DOHH2 (cell line): ENCODE measurements around the gene NOM1.

Experiments used
- H3F3A ChIP-seq: fragments of 200-600 bp; sonication (generic), shearing (Covaris generic); 2 replicates; pipeline ENCODE4 v1.6.0; 2016; ENCODE audit warnings: antibody characterized with exemption, mild to moderate bottlenecking; ENCODE audit not compliant: control insufficient read depth, insufficient read depth
- H3K27ac ChIP-seq: fragments of 200-600 bp; sonication (generic); 2 replicates; pipeline ENCODE4 v1.5.1; 2014; ENCODE audit warnings: low read depth, mild to moderate bottlenecking, low read length, moderate library complexity
- H3K27me3 ChIP-seq: fragments of 200-600 bp; sonication (generic); 2 replicates; pipeline ENCODE4 v1.6.1; 2014; ENCODE audit warnings: mild to moderate bottlenecking, low read length, mixed read lengths; ENCODE audit not compliant: control insufficient read depth
- H3K36me3 ChIP-seq: fragments of 200-600 bp; sonication (generic); 2 replicates; pipeline ENCODE4 v1.6.1; 2014; ENCODE audit warnings: mild to moderate bottlenecking, low read length, moderate library complexity, mixed read lengths; ENCODE audit not compliant: control insufficient read depth
- H3K4me1 ChIP-seq: fragments of 200-600 bp; sonication (generic); 2 replicates; pipeline ENCODE4 v1.6.1; 2014; ENCODE audit warnings: mild to moderate bottlenecking, low read length, mixed read lengths; ENCODE audit not compliant: control insufficient read depth
- H3K4me2 ChIP-seq: fragments of 200-600 bp; sonication (generic); 2 replicates; pipeline ENCODE4 v1.6.0; 2014; ENCODE audit warnings: mild to moderate bottlenecking, low read length, moderate library complexity
- H3K4me3 ChIP-seq: fragments of 200-600 bp; sonication (generic); 2 replicates; pipeline ENCODE4 v1.5.1; 2014; ENCODE audit warnings: mild to moderate bottlenecking, low read length, mixed read lengths
- H3K79me2 ChIP-seq: fragments of 200-600 bp; sonication (generic); 2 replicates; pipeline ENCODE4 v1.6.1; 2014; ENCODE audit warnings: mild to moderate bottlenecking, low read length, mixed read lengths; ENCODE audit not compliant: control insufficient read depth
- H3K9me2 ChIP-seq: fragments of 200-600 bp; sonication (generic); replicated peaks from 2 replicates; pipeline ENCODE4 v1.6.1; 2014; ENCODE audit warnings: mild to moderate bottlenecking, low read length, mixed read lengths; ENCODE audit not compliant: control insufficient read depth
- H3K9me3 ChIP-seq: fragments of 200-600 bp; sonication (generic); 2 replicates; pipeline ENCODE4 v1.6.1; 2014; ENCODE audit warnings: antibody characterized with exemption, low read length, mixed read lengths; ENCODE audit not compliant: control insufficient read depth, insufficient read depth
- H4K20me1 ChIP-seq: fragments of 200-600 bp; sonication (generic); 2 replicates; pipeline ENCODE4 v1.6.0; 2014; ENCODE audit warnings: low read depth, mild to moderate bottlenecking, antibody characterized with exemption, low read length, moderate library complexity; ENCODE audit not compliant: control insufficient read depth, insufficient read depth
- CTCF ChIP-seq: fragments of 200-600 bp; sonication (generic); IDR thresholded peaks from one replicate; pipeline ENCODE4 v1.5.1; 2014; ENCODE audit warnings: antibody characterized with exemption, mild to moderate bottlenecking, low read depth, low read length; ENCODE audit not compliant: poor library complexity, severe bottlenecking
- EZH2phosphoT487 ChIP-seq: fragments of 200-600 bp; sonication (generic); IDR thresholded peaks from 2 replicates; pipeline ENCODE4 v1.6.1; 2017; ENCODE audit warnings: borderline replicate concordance, mild to moderate bottlenecking, antibody characterized with exemption, low read length, moderate library complexity, mixed read lengths

The NOM1 gene

DNA sequence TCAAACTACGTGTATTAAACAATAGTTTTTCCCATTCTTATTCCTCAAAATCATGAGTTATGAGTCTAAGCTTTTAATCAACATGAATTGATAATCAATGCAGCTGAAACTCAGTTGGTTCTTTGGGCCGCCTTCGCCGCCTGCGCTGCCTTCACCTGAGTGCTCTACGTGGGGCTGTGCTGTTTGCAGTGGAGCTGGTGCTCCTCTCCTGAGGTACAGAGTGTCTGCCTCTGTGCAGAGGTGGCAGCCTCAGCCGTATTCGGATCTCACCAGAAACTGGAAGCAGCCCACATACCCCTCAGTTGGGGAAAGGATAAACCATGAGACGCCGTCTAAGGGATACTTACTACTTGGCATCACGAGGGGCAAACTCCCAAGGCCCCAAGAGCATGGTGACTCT, 15.5 kb downstream of the NOM1 start:
- Histone ChIP-seq H3K4me3 (no peak overlapping the region), H3F3A (peaks cover 11% of the 10 kb centered on the region), H4K20me1 (peaks cover 3% of the 10 kb centered on the region; the same call in 1 of the 2 replicates), H3K9me3 (no peaks in the 10 kb centered on the region), H3K9me2 (no peaks in the 10 kb centered on the region), H3K79me2 (peaks cover 19% of the 10 kb centered on the region), H3K4me2 (no peak overlapping the region), H3K36me3 (peaks cover 98% of the 10 kb centered on the region), H3K27me3 (no peaks in the 10 kb centered on the region), H3K4me1 (no peaks in the 10 kb centered on the region), H3K27ac (no peak overlapping the region)
- TF ChIP-seq EZH2phosphoT487 (no peak), CTCF (no peak)

GRCh38 chr7:156966387-156966786, 16.9 kb downstream of the NOM1 start:
- Histone ChIP-seq H3K4me2 (no peak overlapping the region), H4K20me1 (0 out of 2 replicates have a peak, but pooled peaks cover 6% of the 10 kb centered on the region), H3K36me3 (peaks cover 98% of the 10 kb centered on the region), H3K9me2 (no peaks in the 10 kb centered on the region), H3F3A (peaks cover 11% of the 10 kb centered on the region), H3K27me3 (no peaks in the 10 kb centered on the region), H3K4me1 (no peaks in the 10 kb centered on the region), H3K79me2 (peaks cover 5% of the 10 kb centered on the region; the same call in 1 of the 2 replicates), H3K27ac (no peak overlapping the region), H3K4me3 (no peak overlapping the region), H3K9me3 (no peaks in the 10 kb centered on the region)
- TF ChIP-seq EZH2phosphoT487: no peak
- TF ChIP-seq CTCF: no peak

DNA sequence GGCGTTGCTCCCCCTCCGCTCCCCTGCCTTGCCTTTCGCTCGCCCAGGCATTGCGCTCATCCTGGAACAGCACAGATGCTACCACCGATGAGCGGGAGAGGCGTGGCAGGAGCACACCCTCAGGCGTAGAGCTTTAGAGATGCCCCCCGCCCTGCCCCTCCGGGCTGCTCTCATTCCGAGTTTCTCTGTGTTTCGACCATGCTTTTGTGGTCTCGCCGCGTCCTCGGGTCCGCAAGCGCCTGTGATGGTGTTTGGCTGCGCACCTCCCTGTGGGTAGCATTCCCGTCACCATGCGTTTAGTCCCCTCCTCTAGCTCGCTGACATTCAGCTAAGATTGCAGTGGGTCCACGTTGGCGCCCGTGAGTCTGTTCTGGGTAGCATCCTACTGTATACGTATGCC, 18.7 kb downstream of the NOM1 start:
- Histone ChIP-seq H3K4me1 (no peaks in the 10 kb centered on the region), H3K9me3 (no peaks in the 10 kb centered on the region), H3K79me2 (peaks cover 4% of the 10 kb centered on the region; the same call in 1 of the 2 replicates), H3K27me3 (no peaks in the 10 kb centered on the region), H4K20me1 (0 out of 2 replicates have a peak, but pooled peaks cover 6% of the 10 kb centered on the region), H3K4me2 (no peak overlapping the region), H3K4me3 (no peak overlapping the region), H3K9me2 (no peaks in the 10 kb centered on the region), H3K27ac (no peak overlapping the region), H3K36me3 (peaks cover 89% of the 10 kb centered on the region), H3F3A (peaks cover 18% of the 10 kb centered on the region)
- TF ChIP-seq CTCF: no peak
- no peak for TF ChIP-seq EZH2phosphoT487
